Vagina (tissue), 2 donors: Measurements from ENCODE around the gene COPS6. TPM values are rescaled to one million over a fixed set of nuclear protein-coding genes. Genes with fewer than 3 reads are reported as not detected.

ENCODE experiments used
- DNase-seq, 2 donors: peaks; one replicate each; pipeline ENCODE4 v3.0.0-alpha.2; 2017; ENCODE audit errors: extremely low spot score in 2 of 2
- H3K27ac ChIP-seq: fragments of 200-600 bp; sonication (generic); one replicate; pipeline ENCODE4 v1.5.1; 2019
- H3K27me3 ChIP-seq: fragments of 200-600 bp; sonication (generic); one replicate; pipeline ENCODE4 v1.5.1; 2019
- H3K36me3 ChIP-seq, 2 donors: fragments of 200-600 bp; sonication (generic); one replicate each; pipeline ENCODE4 v1.5.1; 2017 to 2019
- H3K4me1 ChIP-seq: fragments of 200-600 bp; sonication (generic); one replicate; pipeline ENCODE4 v1.5.1; 2019
- H3K4me3 ChIP-seq, 2 donors: fragments of 200-600 bp; sonication (generic); 1 replicate in 1 of 2; 2 replicates in 1 of 2; pipeline ENCODE4 v1.5.1; 2016 to 2019
- H3K9me3 ChIP-seq: fragments of 200-600 bp; sonication (generic); one replicate; pipeline ENCODE4 v1.5.1; 2019
- POLR2A ChIP-seq, 2 donors: fragments of 450-650 bp; IDR thresholded peaks; one replicate each; pipeline ENCODE4 v1.6.1; 2017; ENCODE audit warnings: antibody characterized with exemption in 2 of 2, mild to moderate bottlenecking in 2 of 2, moderate library complexity in 2 of 2
- POLR2AphosphoS5 ChIP-seq, 2 donors: sonication (generic); formaldehyde crosslinking; IDR thresholded peaks; one replicate each; pipeline ENCODE4 v1.9.0; 2017; ENCODE audit warnings: antibody characterized with exemption in 2 of 2, mild to moderate bottlenecking in 2 of 2, low read depth in 1 of 2; ENCODE audit not compliant: insufficient read depth in 1 of 2
- intact Hi-C: fragments of 100-400 bp; cut with DNase I; formaldehyde crosslinking; loops from one replicate; pipeline ENCODE4 v1.15.1; 2023
- total RNA-seq: library from RNA; depleted of rRNA; stranded (reverse); fragments of >200 nt; gene quantifications from one replicate; pipeline ENCODE4 v1.2.3, GENCODE V29; 2016
- TF ChIP-seq, protein P1 (sequence below), 3 experiments: fragments of 450-650 bp in 2 of 3; fragments of 200-600 bp in 1 of 3; sonication (generic) in 1 of 3; IDR thresholded peaks; one replicate each; pipeline ENCODE4 v1.5.1; 2017 to 2019; ENCODE audit warnings: antibody characterized with exemption in 3 of 3, mild to moderate bottlenecking in 2 of 3, moderate library complexity in 2 of 3

Gene COPS6
- total RNA-seq, 1 donor from 2014 or later: 59.9 TPM

DNA sequence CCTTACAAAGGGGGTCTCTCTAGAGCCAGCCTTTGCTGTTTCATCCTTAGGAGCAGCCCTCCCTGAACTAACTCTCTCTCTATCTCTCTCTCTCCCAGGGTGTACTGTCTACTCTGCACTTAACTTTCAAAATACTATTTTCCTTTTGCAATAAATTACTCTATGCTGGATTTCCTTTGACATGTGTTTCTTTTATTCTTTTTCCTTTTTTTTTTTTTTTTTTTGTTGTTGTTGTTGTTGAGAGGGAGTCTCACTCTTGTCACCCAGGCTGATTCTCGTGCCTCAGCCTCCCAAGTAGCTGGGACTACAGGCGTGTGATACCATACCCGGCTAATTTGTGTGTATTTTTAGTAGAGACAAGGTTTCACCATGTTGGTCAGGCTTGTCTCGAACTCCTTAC lies 5.8 kb upstream of the COPS6 start:
- DNase-seq: no peak
- intact Hi-C loops: loop anchor here (5.0 kb wide), 1 partner anchor 91 kb away; no protein-coding TSS in a partner anchor
- Histone ChIP-seq H3K4me3 (peak overlapping the region; percentile 79 to 85), H3K4me1 (peaks cover 45% of the 10 kb centered on the region), H3K27ac (no peak overlapping the region), H3K36me3 (peaks cover 0 to 12% of the 10 kb centered on the region in 2 donors), H3K27me3 (no peaks in the 10 kb centered on the region), H3K9me3 (no peaks in the 10 kb centered on the region)
- TF ChIP-seq, protein P1, sequence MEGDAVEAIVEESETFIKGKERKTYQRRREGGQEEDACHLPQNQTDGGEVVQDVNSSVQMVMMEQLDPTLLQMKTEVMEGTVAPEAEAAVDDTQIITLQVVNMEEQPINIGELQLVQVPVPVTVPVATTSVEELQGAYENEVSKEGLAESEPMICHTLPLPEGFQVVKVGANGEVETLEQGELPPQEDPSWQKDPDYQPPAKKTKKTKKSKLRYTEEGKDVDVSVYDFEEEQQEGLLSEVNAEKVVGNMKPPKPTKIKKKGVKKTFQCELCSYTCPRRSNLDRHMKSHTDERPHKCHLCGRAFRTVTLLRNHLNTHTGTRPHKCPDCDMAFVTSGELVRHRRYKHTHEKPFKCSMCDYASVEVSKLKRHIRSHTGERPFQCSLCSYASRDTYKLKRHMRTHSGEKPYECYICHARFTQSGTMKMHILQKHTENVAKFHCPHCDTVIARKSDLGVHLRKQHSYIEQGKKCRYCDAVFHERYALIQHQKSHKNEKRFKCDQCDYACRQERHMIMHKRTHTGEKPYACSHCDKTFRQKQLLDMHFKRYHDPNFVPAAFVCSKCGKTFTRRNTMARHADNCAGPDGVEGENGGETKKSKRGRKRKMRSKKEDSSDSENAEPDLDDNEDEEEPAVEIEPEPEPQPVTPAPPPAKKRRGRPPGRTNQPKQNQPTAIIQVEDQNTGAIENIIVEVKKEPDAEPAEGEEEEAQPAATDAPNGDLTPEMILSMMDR (IDR thresholded peaks at IDR 0.05): no peak
- TF ChIP-seq POLR2AphosphoS5 (IDR thresholded peaks at IDR 0.05; ENCODE audit: insufficient read depth in 1 of 2, low read depth in 1 of 2) (no peak), POLR2A (IDR thresholded peaks at IDR 0.05) (no peak)

DNA sequence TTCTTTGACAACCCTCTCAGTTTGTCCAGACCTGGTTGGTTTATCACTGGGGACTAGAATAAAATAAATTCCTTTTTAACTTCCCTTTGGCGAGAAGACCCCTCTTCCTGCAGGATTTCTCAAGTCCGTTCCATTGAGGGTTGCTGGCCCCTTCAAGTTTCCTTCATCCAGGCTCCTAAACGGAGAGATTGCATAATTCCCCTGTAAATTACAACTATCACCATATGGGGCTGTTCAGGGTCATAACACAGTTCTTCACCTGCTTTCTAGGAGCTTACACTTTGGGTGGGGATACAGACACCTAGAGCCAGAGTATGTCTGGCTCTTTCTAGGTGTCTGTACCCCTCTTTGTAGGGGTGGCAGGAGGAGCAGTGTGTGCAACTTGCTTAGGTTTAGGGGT lies 3.3 kb upstream of the COPS6 start:
- no peak overlapping the region for H3K4me3 ChIP-seq
- no peaks in the 10 kb centered on the region for H3K27me3 ChIP-seq
- H3K27ac ChIP-seq: no peak overlapping the region
- TF ChIP-seq POLR2A (IDR thresholded peaks at IDR 0.05) (no peak), POLR2AphosphoS5 (IDR thresholded peaks at IDR 0.05; ENCODE audit: insufficient read depth in 1 of 2, low read depth in 1 of 2) (no peak)
- TF ChIP-seq, protein P1 (IDR thresholded peaks at IDR 0.05): no peak
- H3K36me3 ChIP-seq: no peaks in the 10 kb centered on the region
- H3K4me1 ChIP-seq: peaks cover 39% of the 10 kb centered on the region
- intact Hi-C loops: no loop called here
- no peak for DNase-seq
- H3K9me3 ChIP-seq: no peaks in the 10 kb centered on the region

DNA sequence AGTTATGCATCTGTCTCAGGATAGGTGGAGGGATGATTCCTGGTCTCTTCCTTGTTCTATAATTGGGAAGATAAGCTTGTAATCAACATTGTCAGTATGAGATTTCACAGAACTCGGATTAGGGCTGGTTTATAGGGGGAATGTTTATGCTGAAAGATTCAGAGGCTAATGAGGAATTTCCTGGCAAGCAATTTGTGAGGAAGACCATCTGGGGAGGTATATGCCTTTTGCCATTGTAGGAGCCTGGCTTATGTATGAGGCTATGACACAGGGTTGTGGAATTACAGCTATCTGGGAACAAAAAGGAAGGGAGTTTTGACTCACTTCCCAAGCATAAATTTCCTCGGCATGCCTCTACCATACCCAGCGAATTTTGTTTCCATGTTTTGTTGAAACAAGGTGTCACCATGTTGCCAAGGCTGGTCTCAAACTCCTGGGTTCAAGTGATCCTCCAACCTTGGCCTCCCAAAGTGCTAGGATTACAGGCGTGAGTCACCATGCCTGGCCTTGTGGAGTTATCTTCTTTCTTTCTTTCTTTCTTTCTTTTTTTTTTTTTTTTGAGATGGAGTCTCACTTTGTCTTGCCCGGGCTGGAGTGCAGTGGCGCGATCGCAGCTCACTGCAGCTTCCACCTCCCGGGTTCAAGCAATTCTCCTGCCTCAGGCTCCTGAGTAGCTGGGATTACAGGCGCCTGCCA lies 1.6 kb upstream of the COPS6 start:
- peak overlapping the region; percentile 88 for H3K27ac ChIP-seq
- H3K9me3 ChIP-seq: no peaks in the 10 kb centered on the region
- H3K27me3 ChIP-seq: no peaks in the 10 kb centered on the region
- TF ChIP-seq POLR2A (IDR thresholded peaks at IDR 0.05) (no peak), POLR2AphosphoS5 (IDR thresholded peaks at IDR 0.05; ENCODE audit: insufficient read depth in 1 of 2, low read depth in 1 of 2) (no peak)
- no peak for DNase-seq
- H3K4me3 ChIP-seq: no peak overlapping the region
- H3K36me3 ChIP-seq: peaks cover 0 to 13% of the 10 kb centered on the region in 2 donors
- intact Hi-C loops: no loop called here
- peaks cover 30% of the 10 kb centered on the region for H3K4me1 ChIP-seq

DNA sequence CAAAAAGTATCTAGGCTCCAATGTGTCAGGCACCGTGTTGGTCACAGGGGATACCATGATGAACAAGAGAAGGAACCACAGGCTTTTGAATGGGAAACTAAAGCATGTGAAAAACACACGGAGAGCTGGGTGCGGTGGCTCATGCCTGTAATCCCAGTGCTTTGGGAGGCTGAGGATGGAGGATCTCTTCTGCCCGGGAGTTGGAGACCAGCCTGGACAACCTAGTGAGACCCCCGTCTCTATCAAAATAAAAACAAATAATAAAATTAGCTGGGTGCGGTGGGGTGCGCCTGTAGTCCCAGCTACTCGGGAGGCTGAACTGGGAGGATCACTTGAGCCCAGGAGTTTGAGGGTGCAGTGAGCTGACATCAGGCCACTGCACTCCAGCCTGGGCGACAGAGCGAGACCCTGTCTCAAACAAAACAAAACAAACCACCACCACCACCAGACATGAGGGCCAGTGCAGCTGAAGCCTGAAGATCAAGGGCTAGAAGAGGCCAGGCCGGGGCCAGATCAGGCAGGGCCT lies 611 bp upstream of the COPS6 start:
- intact Hi-C loops: no loop called here

DNA sequence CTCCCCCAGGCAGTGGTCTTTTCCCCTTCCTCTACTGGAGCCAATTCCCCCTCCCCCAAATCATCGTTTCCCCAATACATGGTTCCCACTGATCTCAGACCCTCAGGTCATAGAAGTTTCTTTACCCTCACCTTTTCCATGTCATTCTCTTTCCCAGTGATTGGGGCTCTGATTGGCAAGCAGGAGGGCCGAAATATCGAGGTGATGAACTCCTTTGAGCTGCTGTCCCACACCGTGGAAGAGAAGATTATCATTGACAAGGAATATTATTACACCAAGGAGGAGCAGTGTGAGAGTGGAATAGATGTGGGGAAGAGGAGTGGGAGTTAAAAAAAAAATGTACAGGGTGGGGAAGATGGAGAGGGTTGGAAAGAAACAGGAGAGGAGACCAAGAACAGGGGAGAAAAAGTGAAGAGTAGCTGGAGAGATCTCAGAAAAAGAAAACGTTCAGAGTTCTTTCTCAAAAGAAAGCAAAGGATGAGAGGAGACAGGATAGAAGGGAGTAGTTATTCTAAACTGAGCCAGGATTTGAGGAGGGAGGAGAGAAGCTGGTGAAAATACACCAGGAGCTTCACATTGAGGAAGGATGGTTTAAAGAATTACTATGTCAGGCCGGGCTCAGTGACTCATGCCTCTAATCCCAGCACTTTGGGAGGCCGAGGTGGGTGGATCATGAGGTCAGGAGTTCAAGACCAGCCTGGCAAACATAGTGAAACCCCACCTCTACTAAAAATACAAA lies 858 bp downstream of the COPS6 start:
- Histone ChIP-seq H3K27me3 (no peaks in the 10 kb centered on the region), H3K4me3 (peak overlapping the region; percentile 94 to 95), H3K9me3 (no peaks in the 10 kb centered on the region), H3K4me1 (peaks cover 24% of the 10 kb centered on the region), H3K27ac (peak overlapping the region; percentile 88), H3K36me3 (peaks cover 0 to 34% of the 10 kb centered on the region in 2 donors)
- DNase-seq: no peak
- intact Hi-C loops: no loop called here
- no peak for TF ChIP-seq POLR2A (IDR thresholded peaks at IDR 0.05)
- TF ChIP-seq, protein P1 (IDR thresholded peaks at IDR 0.05): no peak
- TF ChIP-seq POLR2AphosphoS5 (IDR thresholded peaks at IDR 0.05; ENCODE audit: insufficient read depth in 1 of 2, low read depth in 1 of 2): no peak

More for the DNA sequence above, 611 bp upstream of the COPS6 start:
- H3K27me3 ChIP-seq: no peaks in the 10 kb centered on the region
- peaks cover 24% of the 10 kb centered on the region for H3K4me1 ChIP-seq
- TF ChIP-seq POLR2A (IDR thresholded peaks at IDR 0.05) (no peak), POLR2AphosphoS5 (IDR thresholded peaks at IDR 0.05; ENCODE audit: insufficient read depth in 1 of 2, low read depth in 1 of 2) (no peak)
- TF ChIP-seq, protein P1 (IDR thresholded peaks at IDR 0.05): no peak
- H3K4me3 ChIP-seq: peak overlapping the region; percentile 94 to 95
- no peak for DNase-seq
- peaks cover 0 to 23% of the 10 kb centered on the region in 2 donors for H3K36me3 ChIP-seq
- H3K9me3 ChIP-seq: no peaks in the 10 kb centered on the region
- peak overlapping the region; percentile 88 for H3K27ac ChIP-seq
